HuH-7 (cell line): ENCODE measurements around the gene USH1C.

ENCODE experiments used
- DNase-seq: peaks from one replicate; pipeline ENCODE4 v3.0.0; 2011; ENCODE audit warnings: low spot score

The USH1C gene

DNA sequence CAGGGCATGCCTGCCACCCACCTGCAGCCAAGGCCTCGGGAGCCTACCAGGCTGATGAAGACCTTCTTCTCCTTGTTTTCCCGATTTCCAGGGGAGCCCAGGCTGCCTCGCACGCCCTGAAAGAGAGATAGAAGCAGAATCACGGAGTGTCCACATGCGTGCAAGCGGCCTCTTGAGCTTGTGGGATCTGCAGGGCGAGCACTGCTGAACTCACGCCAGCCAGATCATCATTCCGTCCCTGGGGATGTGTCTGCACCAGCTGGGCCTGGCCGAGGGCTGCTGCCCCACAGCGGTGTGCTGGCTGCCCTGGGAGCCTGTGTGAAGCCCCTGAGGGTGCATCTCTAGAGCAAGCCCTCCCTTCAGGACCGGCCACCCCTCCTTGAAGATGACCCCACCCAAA is 17.9 kb downstream of the USH1C start:
- no peak for DNase-seq

DNA sequence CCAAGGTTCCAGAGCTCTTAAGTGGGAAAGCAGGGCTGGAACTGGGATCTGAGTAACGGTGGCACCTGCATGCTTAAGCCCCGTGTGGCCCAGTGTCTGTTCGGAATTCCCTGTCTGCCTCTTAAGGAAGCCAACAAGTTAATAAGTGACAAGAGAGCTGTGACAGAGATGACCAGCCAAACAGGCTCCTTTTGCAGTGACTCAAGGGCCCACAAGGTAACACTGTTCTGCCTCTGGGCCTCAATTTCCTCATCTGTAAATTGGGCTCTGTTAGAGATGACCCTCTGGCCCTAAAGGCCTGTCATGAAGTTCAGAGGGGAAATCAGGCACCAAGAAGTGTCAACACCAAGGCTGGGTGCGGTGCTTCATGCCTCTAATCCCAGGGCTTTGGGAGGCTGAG is 18.6 kb downstream of the USH1C start:
- DNase-seq: no peak

DNA sequence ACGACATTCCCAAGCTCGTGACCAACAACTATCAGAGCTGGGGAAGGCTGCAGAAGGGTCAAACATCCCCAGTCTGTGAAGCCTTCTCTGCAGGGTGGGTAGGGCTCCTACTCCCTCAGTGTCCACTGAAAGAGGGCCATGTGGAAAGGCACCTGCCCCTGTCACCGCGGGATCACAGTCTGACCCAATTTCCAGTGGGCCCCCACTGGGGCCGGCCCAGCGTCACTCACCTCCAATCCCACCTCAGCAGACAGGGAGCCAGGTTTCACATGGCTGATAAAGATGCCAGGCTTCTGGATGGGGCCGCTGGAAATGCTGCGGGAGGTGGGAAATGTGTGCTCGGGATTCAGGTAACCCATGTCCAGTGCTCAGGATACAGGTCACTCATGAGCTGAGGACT is 20.0 kb downstream of the USH1C start:
- no peak for DNase-seq

DNA sequence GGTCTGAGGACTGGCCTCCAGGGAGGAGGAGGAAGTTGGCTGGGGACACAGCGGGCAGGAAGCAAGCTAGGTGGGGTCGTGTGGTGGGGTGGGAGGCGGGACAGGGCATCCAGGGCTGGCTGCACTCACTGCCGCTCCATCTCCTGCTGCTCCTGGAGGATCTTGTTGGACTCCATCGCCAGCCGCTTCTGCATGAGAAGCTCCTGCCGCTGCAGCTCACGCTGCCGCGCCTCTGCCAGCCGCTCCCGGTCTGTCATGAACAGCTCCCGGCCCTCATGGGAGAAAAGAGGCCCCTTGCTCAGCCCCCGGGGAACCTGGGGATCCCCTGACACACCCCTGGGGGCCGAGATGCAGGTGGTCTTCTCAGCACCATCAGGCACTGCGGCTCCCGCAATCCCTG is 21.6 kb downstream of the USH1C start:
- no peak for DNase-seq

DNA sequence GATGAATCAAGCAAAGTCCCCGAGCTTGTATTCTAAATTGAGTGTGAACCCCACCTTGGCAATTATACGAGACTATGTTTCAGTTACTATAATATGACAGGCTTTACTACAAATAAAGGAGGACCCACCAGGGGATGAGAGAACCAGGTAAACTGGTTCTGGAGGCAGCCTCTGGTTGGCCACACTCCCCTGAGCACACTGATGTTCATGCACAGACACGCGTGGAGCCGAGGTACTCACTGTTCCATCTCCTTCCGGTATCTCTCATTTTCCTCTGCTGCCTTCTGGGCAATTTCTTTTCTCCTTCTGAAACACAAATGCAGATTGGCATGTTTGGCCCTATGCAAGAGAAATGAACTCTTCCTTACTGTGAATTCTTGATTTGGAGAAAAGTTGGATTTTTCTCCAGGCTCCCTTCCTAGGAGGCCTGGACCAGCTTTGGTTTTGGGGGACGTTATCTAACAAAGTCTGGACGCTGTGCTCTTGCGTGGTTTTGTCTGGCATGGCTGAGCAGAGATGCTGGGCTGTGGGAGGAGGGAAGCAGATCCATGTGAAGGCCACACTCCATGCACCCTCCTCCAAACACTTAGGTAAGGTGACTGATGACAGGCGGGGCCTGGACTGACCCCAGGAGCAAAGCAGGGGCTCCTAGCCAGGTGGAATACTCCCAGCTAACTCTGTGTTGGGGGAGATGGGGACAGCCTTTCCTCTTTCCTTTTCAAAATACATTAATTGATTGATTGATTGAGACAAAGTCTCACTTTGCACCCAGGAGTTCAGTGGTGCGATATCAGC is 22.9 kb downstream of the USH1C start:
- DNase-seq: no peak

DNA sequence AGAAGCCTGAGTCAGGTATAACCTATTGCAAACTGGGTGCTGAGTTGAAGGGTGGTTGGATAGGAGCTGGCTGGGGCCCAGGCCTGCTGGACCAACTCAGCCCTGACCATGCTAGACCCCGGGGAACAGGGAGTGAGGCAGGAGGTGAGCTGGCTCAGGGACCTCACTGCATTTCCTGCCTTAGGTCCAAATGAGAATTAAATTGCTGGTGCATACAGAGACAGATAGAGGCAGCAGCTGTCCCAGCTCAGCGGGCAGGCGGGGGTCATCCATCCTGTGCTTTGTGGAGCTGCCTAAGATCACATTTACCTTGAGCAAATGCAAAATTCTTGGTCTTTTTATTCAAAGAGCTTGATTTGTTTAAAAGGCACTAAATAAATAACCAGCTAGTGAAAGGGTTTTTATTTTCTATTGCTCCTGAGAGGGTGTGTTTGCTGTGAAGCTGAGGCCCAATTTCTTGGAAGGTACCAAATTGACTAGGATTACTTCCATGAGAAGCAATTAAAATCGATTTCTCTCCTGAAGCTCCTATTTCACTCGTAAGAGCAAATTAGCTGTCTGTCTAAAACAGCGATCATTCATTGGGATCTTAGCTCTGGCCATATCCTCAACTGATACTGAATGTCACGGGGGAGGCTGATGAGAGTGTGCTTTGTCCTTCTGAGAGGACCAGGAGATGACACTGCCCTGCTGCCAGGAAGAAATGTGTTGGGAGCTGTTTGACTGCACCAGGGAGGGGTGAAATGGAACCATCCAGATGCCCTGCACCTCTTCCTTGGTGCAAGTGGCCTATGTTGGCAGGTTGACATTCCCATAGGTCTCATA is 24.9 kb downstream of the USH1C start:
- DNase-seq: no peak

DNA sequence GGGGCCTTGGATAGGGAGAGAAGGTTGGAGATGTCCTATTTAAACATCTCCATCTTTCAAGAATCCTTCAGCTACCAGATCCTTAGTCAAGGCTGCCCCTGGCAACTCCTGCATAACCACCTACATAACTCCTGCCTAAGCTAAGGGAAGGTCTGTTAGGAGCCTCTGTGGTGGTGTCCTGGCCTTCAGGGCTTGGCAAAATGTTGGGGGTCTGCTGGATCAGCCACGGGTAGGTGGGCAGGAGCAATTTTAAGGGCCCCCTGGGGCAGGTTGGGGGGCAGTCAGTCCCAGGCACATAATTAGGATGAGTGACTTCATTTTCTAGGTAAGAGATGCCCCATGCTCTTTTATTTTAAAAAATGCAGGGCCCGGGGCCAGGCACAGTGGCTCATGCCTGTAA is 25.9 kb downstream of the USH1C start:
- no peak for DNase-seq

DNA sequence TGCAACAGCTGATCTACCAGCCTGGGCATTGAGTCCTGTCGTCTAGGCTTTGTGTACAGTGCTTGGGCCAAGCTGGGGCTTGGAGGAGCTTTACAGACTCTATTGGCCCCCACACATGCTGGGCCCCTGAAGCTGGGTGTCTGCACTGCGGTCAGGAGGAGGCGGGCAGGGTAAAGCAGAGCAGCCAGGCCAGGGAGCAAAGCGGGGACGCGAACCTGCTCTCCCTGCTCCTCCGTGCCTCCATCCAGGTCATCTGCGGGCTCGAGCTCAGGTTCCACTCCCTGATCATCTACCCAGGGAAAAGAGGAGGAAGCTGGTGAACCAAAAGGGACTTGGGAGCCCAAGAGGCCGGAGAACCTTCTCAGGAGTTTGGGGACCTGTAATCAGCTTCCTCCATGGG is 27.0 kb downstream of the USH1C start:
- no peak for DNase-seq

DNA sequence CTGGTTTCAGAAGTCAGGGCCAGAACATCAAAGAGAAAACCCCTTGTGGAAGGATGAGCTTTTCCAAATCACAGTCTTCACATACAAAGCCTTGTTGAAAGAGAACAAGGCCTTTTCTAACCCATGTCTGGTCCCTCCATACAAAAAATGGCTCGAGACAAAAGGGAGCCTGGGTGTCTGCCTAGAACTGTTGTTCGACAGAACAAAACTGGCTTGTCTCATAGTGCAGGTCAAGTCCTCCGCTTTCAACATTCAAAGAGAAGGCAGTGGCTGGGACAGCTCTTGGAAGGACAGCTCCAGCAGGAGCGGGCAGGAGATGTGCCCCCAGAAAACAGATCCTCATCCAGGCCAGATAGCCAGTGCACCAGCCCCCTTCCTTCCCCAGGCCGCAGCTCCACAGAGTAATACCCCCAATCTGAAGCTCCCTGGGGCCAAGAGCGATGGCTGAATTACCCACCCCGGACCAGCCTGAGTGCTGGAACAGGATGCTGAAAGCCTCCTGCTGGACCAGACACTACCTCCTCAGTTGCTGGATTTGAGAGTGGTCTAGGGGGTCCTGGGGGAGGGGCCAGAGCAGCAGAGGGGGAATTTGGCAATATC is 27.6 kb downstream of the USH1C start:
- no peak for DNase-seq

DNA sequence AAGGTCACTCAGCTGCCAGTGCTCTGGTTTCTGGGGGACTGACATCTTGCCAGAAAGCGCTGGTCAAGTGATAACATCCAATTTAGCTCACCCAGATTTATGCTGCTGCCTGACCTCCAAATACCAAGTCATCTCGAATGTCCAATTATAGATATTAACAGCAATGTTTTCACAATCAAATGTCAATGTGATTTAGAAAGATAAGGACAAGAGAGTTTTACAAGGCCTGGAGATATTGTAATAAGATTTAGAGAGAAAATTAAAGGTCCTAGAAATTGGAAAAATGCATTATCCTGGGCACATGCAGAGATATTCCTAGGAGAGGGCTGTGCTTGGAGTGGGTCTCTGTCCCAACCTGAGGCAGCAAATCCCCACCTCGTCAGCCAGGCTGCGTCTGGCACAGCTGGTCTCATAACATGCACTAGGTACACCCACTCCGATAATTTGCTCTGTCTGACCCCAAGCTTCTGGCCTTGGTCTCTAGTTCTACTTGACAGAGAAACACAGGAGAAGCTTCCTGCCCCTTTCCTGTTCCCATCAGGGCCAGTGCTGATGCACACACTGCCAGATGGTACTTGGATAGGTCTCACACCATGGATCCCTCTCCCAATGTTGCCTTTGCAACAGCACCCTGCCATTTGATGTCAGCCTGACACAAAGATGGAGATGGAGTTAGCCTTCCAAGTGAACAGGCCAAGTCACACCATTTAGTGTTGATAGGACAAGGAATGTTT is 28.6 kb downstream of the USH1C start:
- no peak for DNase-seq

DNA sequence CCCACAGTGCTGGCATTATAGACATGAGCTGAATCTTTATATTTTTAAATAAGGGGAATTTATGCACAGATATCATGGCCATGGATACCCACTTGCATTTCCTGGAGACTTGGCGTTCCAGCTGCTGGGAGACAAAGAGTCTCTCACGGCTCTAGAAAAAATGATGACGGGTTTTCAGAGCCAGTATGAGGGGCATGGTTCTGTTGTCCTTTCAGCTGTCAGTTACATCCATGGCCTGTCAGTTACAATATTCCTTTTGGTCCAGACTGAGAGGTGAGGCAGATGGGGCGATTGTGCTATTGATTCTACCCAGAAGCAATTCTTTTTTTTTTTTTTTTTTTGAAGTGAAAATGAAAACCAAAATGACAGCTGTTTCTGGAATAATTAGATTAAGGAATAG is 29.7 kb downstream of the USH1C start:
- no peak for DNase-seq

DNA sequence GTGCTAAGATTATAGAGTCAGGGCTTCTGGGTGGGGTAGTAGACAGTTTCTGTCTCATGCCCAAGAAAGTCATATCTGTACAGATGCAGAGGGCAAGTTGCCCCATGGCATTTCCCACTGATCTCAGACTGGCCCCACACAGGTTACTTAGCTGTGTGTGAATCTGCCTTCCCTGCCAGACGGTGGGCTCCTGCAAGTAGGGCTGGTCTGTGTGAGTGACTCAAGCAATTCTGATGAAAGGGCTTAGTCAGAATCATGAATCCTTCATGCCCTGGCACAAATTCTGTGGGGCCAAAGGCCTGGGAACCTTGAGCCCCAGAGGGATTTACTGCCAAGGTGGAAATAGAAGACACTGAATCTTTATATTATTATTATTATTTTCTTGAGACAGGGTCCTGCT is 30.4 kb downstream of the USH1C start:
- no peak for DNase-seq

DNA sequence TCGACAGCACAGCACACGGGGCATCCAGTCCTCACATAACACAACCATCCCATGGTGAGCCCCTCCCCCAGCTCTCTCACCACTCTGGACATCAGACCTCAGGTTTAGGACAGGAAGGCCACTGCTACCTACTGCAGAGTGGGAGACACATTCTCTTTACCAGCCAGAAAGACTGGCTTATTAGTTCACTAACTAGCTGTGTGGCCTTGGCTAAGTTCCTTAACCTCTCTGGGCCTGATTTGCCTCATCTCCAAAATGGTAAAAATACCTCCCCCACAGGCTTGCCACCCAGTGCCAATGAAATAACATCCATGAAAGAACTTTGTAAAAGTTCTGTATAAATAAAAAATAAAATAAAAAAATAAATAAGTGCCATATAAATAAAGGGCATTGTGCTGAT is 32.1 kb downstream of the USH1C start:
- DNase-seq: no peak

DNA sequence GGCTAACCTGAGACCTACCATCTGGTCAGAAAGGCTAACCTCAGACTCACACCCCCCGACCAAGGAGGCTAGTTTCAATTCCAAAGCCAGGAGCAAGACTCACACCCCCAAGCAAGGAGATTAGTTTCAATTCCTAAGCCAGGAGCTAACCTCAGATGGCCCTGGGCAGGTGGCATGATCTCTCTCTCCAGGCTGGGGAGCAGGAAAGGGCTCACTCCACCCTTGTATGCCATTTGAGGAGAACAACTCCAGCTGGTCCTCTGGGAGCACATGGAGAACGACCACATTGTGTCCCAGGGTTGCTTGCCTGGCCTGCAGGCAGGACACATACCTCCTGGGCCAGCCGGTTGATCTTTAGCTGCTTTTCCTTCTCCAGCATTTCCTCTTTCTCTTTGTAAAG is 32.6 kb downstream of the USH1C start:
- DNase-seq: no peak

DNA sequence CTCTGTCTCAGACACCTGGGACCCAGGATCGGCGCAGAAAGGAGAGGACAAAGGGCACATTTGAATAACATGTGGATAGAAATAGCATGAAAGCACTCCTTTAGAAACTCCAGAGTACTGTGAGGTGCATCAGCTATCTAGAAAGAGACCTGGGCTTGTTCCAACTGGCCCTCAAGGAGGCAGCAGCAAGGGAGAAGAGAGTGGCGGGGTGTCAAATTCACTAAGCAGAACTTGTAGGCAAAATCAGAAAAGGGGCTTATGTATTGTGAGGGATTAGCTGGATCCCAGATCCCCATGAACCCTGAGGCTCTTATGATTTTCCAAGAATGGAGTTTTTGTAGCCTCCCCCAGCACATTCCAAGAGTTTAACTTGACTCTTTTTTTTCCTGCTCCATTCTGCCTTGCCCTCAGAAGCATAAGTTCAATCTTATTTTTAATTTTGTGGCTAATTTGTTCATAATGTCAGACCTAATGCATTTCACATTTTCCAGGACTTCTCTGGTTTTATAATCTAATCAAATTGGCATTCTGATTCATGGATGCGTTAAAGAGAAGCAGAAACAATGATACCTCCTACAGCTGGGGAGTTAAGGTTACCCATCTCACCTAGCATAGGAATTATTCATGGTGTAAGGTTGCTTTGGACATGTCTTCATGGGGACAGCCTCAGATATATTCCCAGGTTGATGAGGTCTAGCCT is 33.6 kb downstream of the USH1C start:
- DNase-seq: no peak

DNA sequence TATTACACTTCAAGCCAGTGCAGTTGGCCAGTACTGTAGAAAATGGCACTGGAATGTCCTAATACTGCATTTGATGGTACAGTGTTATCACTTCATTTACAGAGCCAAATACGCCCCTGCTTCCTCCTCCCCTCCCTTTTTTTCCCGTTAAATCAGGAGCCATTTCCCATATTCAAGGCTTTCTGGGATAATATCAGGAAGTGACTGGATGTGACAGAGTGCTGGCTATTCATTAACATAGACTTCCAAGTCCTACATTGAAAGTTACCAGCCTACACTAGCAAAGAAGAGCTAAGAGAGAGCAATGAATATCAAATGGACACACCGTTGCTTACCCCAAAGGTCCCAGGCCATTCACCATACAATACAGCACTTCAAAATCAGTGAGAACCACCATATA is 35.4 kb downstream of the USH1C start:
- DNase-seq: no peak

DNA sequence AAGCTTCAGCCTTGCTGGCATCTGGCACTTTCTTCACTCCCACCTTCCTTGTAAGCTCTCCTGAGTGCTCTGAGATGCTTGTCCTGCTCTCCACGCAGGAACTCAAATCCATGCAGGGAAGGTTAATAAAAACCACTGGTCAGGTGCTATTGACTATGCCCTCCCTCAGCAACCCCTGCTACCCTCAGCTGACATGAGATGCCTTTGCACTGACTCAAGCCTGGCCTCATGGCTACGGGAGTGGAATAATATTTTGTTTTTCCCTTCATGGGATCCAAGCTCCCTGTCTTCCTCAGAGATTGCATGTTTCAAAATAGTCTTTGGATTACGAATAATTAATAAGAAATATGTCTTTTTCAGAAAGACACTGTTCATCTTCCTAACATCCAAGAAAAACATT is 35.9 kb downstream of the USH1C start:
- DNase-seq: no peak

DNA sequence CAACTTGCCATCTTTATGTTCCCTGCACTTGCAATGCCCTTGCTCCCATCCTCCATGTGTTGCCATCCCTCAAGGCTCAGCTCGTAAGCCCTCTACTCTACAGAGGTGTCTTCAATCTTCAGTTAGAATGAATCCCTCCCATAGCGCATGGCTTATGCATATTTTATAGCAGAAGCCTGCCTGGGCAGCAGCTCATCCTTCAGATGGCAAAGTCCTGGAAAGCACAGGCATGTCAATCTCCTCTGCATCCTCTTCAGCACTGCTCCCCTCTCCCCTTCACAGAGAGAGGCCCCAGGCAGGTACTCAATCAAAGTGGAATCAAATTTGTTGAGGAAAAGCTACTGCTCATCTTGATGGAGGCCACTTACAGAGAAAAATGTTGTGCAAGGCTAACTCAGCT is 36.4 kb downstream of the USH1C start:
- no peak for DNase-seq

DNA sequence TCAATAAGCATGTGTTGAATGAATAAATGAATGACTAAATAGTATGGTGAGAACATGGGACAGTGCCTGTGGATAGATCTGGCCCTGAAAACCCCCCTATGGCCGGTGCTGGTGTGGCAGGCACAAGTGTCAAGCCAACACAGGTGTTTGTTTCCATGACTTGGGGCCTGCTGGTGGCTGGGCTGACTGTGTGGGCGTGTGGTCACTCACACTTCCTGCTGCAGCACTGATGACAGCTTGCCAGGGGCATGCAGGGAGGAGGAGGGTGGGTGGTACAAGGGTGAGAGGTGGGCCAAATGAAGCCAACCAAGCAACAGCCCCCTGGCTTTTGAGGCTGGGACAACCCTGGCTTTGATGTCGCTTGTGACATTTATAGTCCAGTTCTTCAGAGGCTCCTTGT is 37.3 kb downstream of the USH1C start:
- DNase-seq: no peak

DNA sequence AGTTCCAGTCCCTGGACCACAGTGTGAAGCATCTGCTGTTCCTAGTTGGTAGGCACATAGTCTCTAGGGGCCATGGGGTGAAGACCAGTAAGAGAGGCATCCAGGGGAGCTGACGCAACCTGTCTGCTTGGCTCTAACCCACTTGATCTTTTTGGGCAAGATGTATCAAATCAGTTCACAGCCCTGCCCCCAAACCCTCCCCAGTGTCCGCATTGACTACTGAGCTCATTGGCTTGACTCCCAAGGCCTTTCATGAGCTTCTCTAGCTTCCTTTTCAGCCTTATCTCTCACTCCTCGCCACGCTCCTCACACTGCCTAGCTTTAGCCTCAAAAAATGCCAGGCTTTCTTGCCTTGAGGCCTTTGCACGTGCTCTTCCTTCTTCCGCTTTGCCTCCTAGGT is 37.9 kb downstream of the USH1C start:
- no peak for DNase-seq

DNA sequence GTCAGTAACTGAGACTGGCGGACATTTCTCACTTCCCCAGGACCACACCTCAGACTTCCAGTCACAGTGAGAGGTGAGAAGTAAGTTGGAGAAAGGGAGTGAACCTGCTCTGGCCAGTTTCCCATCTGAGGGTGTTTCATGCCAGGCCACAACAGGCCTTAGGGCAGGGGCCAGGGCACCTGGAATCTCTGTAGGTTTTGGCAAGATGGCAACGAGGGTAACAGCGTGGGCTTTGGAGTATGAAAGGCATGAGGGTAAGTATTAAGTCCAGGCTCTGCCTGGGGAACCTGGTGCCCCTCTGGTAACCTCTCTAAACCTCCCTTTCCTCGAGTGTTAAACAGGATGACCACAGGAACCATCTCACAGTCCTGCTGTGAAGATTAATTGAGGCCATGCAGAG is 39.1 kb downstream of the USH1C start:
- no peak for DNase-seq
